Glutamatergic neuron (in vitro differentiated cells): ENCODE measurements around the gene LRRTM1. TPM values are rescaled to one million over a fixed set of nuclear protein-coding genes. Genes with fewer than 3 reads are reported as not detected.

Experiments
- DNase-seq: peaks from one replicate; pipeline ENCODE4 v3.0.0; 2022
- H3K27ac Mint-ChIP-seq: one replicate; pipeline ENCODE4 v1.8.0; 2020; ENCODE audit warnings: mild to moderate bottlenecking, mixed read lengths, inconsistent platforms; ENCODE audit not compliant: unreplicated experiment
- H3K27me3 Mint-ChIP-seq: one replicate; pipeline ENCODE4 v1.8.0; 2020; ENCODE audit warnings: mild to moderate bottlenecking, moderate library complexity, mixed read lengths, inconsistent platforms; ENCODE audit not compliant: unreplicated experiment
- H3K36me3 Mint-ChIP-seq: one replicate; pipeline ENCODE4 v1.8.0; 2020; ENCODE audit warnings: mild to moderate bottlenecking, mixed read lengths, inconsistent platforms; ENCODE audit not compliant: unreplicated experiment
- H3K4me1 Mint-ChIP-seq: one replicate; pipeline ENCODE4 v1.8.0; 2020; ENCODE audit warnings: mild to moderate bottlenecking, low read depth, mixed read lengths, inconsistent platforms; ENCODE audit not compliant: unreplicated experiment
- H3K4me3 Mint-ChIP-seq: one replicate; pipeline ENCODE4 v1.8.0; 2020; ENCODE audit warnings: mild to moderate bottlenecking, mixed read lengths, inconsistent platforms; ENCODE audit not compliant: unreplicated experiment
- H3K9me3 Mint-ChIP-seq: one replicate; pipeline ENCODE4 v1.8.0; 2020; ENCODE audit warnings: mild to moderate bottlenecking, moderate library complexity, mixed read lengths, inconsistent platforms; ENCODE audit not compliant: unreplicated experiment
- CTCF ChIP-seq: fragments of 200-600 bp; sonication (generic); IDR thresholded peaks from one replicate; pipeline ENCODE4 v1.5.0; 2021; ENCODE audit not compliant: partially characterized antibody, unreplicated experiment
- total RNA-seq: library from RNA; stranded (reverse); fragmentation: NEBNext Ultra II Directional; extraction: Animal tissue kit (Norgen Biotek cat#: 25700); gene quantifications from one replicate; pipeline ENCODE4 v1.2.1, GENCODE V29; 2021; ENCODE audit not compliant: unreplicated experiment

LRRTM1 gene
- total RNA-seq, 1 donor from 2014 or later, result 3.8 TPM

- Mint-ChIP-seq H3K36me3 (no peaks in the 10 kb centered on the region), H3K4me3 (no peak overlapping the region), H3K27me3 (peaks cover 3% of the 10 kb centered on the region), H3K9me3 (no peaks in the 10 kb centered on the region), H3K4me1 (peaks cover 30% of the 10 kb centered on the region), H3K27ac (no peak overlapping the region)
- no peak for DNase-seq
- TF ChIP-seq CTCF, result no peak
These were observed 24.9 kb upstream of the LRRTM1 start for GRCh38 chr2:80329491-80329890.

- peaks cover 25% of the 10 kb centered on the region for H3K4me1 Mint-ChIP-seq
- H3K27ac Mint-ChIP-seq, result no peak overlapping the region
- no peak overlapping the region for H3K4me3 Mint-ChIP-seq
- H3K9me3 Mint-ChIP-seq, result no peaks in the 10 kb centered on the region
- DNase-seq, result no peak
- H3K36me3 Mint-ChIP-seq, result no peaks in the 10 kb centered on the region
- peaks cover 3% of the 10 kb centered on the region for H3K27me3 Mint-ChIP-seq
- no peak for TF ChIP-seq CTCF
These were observed 23.6 kb upstream of the LRRTM1 start for GRCh38 chr2:80328159-80328571.

- Mint-ChIP-seq H3K4me1 (peaks cover 23% of the 10 kb centered on the region), H3K36me3 (no peaks in the 10 kb centered on the region), H3K9me3 (no peaks in the 10 kb centered on the region), H3K27ac (no peak overlapping the region), H3K27me3 (peaks cover 3% of the 10 kb centered on the region), H3K4me3 (no peak overlapping the region)
- TF ChIP-seq CTCF, result no peak
- DNase-seq, result no peak
These were observed 22.3 kb upstream of the LRRTM1 start for GRCh38 chr2:80326861-80327260.

GRCh38 chr2:80326214-80326613, 21.7 kb upstream of the LRRTM1 start:
- no peak for DNase-seq
- peaks cover 24% of the 10 kb centered on the region for H3K4me1 Mint-ChIP-seq
- no peaks in the 10 kb centered on the region for H3K36me3 Mint-ChIP-seq
- peak; percentile 63 for TF ChIP-seq CTCF
- no peak overlapping the region for H3K27ac Mint-ChIP-seq
- H3K9me3 Mint-ChIP-seq, result no peaks in the 10 kb centered on the region
- no peak overlapping the region for H3K4me3 Mint-ChIP-seq
- H3K27me3 Mint-ChIP-seq, result peaks cover 3% of the 10 kb centered on the region

- no peaks in the 10 kb centered on the region for H3K36me3 Mint-ChIP-seq
- TF ChIP-seq CTCF, result no peak
- no peaks in the 10 kb centered on the region for H3K9me3 Mint-ChIP-seq
- H3K27me3 Mint-ChIP-seq, result peaks cover 2% of the 10 kb centered on the region
- H3K4me3 Mint-ChIP-seq, result no peak overlapping the region
- no peak for DNase-seq
- H3K27ac Mint-ChIP-seq, result no peak overlapping the region
- H3K4me1 Mint-ChIP-seq, result peaks cover 20% of the 10 kb centered on the region
These were observed 20.0 kb upstream of the LRRTM1 start for GRCh38 chr2:80324525-80324924.
